Colonic mucosa (tissue), 4 donors: Measurements from ENCODE around the gene ADRB1. TPM values are rescaled to one million over a fixed set of nuclear protein-coding genes. Genes with fewer than 3 reads are reported as not detected.

Experiments used
- DNase-seq: peaks from one replicate; pipeline ENCODE4 v3.0.0-alpha.2; 2020
- H3K27ac ChIP-seq: fragments of 200-600 bp; one replicate; pipeline ENCODE4 v1.8.0; 2021
- H3K27me3 ChIP-seq: fragments of 200-600 bp; one replicate; pipeline ENCODE4 v1.8.0; 2021
- H3K36me3 ChIP-seq: fragments of 200-600 bp; one replicate; pipeline ENCODE4 v1.8.0; 2021
- H3K4me1 ChIP-seq: fragments of 200-600 bp; one replicate; pipeline ENCODE4 v1.8.0; 2021; ENCODE audit warnings: mild to moderate bottlenecking
- H3K4me3 ChIP-seq: fragments of 200-600 bp; one replicate; pipeline ENCODE4 v1.8.0; 2021
- H3K9ac ChIP-seq, 2 donors: one replicate each; pipeline ENCODE4 v1.7.0; 2013; ENCODE audit warnings: control low read depth in 2 of 2, low read depth in 2 of 2, low read length in 2 of 2
- H3K9me3 ChIP-seq: fragments of 200-600 bp; one replicate; pipeline ENCODE4 v1.8.0; 2021
- intact Hi-C: fragments of 100-400 bp; cut with DNase I; formaldehyde crosslinking; loops from one replicate; pipeline ENCODE4 v1.14.1; 2022
- total RNA-seq, 2 donors: library from RNA; stranded (reverse); fragmentation: NEBNext Ultra II Directional in 1 of 2; extraction: Animal tissue kit (Norgen Biotek cat#: 25700) in 1 of 2; gene quantifications; one replicate each; pipeline ENCODE4 v1.2.1, GENCODE V29; 2021
- TF ChIP-seq, protein P1 (sequence below): fragments of 200-600 bp; IDR thresholded peaks from one replicate; pipeline ENCODE4 v1.8.0; 2022; ENCODE audit warnings: antibody characterized with exemption, mild to moderate bottlenecking
- donor health status: healthy.
- donor health status: DM: no; HTN: no; CAD: no.
- donor health status: DM: no; HTN: no; CAD: no.

Gene ADRB1
- total RNA-seq, 2 donors from 2014 or later = 0.59 to 0.85 TPM

DNA sequence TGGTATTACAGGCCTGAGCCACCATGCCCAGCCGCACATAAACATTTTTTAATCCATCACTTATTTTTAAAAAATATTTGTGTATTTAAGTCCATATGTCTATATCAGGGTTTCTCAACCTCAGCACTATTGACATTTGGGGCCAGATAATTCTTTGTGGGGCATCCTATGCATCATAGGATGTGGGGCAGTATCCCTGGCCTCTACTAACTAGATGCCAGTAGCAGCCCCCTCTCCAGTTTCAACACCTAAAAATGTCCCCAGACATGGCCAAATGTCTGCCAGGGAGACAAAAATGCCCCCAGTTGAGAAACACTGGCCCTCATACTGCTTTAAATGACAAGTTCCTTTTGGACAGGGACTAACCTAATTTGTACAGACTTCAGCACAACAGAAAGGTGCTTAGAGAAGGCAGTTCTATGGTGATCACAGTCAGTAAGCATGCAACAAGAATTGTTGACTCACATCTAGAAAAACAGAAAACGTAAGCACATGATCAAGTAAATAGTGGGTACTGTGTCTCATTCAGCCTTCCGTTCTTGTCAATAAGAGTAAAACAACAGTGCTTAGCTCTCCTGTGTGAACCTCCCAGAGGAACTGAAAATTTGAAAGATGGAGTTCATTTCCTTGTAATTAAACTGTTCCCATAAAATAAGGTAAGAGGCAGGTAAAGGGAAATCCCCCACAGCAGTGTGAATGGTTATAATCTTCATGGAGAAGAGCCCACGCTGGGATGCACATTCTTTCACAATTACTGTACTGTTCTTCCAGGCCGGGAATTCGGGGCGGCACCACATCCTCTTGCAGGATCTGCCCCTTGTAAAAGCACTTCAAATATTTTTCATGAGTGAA, 17.3 kb upstream of the ADRB1 start:
- intact Hi-C loops = no loop called here
- Histone ChIP-seq H3K9ac (no peak overlapping the region), H3K9me3 (no peaks in the 10 kb centered on the region), H3K27ac (no peak overlapping the region), H3K4me1 (peaks cover 14% of the 10 kb centered on the region), H3K27me3 (no peaks in the 10 kb centered on the region), H3K4me3 (no peak overlapping the region), H3K36me3 (no peaks in the 10 kb centered on the region)
- TF ChIP-seq, protein P1, sequence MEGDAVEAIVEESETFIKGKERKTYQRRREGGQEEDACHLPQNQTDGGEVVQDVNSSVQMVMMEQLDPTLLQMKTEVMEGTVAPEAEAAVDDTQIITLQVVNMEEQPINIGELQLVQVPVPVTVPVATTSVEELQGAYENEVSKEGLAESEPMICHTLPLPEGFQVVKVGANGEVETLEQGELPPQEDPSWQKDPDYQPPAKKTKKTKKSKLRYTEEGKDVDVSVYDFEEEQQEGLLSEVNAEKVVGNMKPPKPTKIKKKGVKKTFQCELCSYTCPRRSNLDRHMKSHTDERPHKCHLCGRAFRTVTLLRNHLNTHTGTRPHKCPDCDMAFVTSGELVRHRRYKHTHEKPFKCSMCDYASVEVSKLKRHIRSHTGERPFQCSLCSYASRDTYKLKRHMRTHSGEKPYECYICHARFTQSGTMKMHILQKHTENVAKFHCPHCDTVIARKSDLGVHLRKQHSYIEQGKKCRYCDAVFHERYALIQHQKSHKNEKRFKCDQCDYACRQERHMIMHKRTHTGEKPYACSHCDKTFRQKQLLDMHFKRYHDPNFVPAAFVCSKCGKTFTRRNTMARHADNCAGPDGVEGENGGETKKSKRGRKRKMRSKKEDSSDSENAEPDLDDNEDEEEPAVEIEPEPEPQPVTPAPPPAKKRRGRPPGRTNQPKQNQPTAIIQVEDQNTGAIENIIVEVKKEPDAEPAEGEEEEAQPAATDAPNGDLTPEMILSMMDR = no peak
- no peak for DNase-seq

DNA sequence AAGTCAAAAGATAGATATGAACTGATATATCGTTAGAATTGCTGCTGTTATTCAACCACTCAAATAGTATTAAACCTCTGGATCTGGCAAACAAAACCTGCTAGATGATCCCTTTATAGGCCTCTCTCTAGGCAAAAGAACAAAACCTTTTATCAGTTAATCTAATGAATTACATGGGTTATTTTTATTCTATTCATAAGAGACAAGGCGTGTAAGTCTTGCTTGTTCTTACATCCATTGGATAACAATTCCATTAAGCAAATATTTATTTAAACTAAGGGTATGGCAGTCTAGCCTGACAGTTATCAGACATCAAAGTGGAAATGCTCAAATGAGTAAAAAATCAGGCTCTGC, 16.6 kb upstream of the ADRB1 start:
- Histone ChIP-seq H3K4me1 (peaks cover 14% of the 10 kb centered on the region), H3K4me3 (no peak overlapping the region), H3K9me3 (no peaks in the 10 kb centered on the region), H3K27ac (no peak overlapping the region), H3K36me3 (no peaks in the 10 kb centered on the region), H3K9ac (no peak overlapping the region), H3K27me3 (no peaks in the 10 kb centered on the region)
- TF ChIP-seq, protein P1 = no peak
- no peak for DNase-seq
- intact Hi-C loops = no loop called here

DNA sequence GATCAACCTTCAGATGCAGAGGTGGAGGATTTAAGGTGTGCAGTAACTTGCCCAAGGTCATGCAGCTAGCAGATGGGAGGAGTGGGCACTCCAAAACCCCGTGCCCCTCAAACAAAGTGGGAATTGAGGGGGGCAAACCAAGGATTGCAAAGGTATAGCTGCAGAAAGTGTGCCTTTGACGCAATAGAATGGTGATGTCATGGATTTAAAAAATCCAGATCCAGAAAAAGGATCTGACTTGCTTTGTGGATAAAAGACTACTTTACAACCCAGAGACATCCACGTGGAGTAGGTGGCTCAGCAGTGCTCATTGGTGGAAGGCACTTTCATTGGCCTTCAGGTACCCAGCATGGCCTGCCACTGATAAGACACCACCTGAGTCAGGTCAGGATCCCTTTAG, 15.7 kb upstream of the ADRB1 start:
- H3K27ac ChIP-seq = no peak overlapping the region
- DNase-seq = no peak
- no peaks in the 10 kb centered on the region for H3K27me3 ChIP-seq
- H3K9me3 ChIP-seq = no peaks in the 10 kb centered on the region
- intact Hi-C loops = no loop called here
- TF ChIP-seq, protein P1 = no peak
- no peak overlapping the region for H3K4me3 ChIP-seq
- H3K36me3 ChIP-seq = no peaks in the 10 kb centered on the region
- peaks cover 14% of the 10 kb centered on the region for H3K4me1 ChIP-seq
- no peak overlapping the region for H3K9ac ChIP-seq

DNA sequence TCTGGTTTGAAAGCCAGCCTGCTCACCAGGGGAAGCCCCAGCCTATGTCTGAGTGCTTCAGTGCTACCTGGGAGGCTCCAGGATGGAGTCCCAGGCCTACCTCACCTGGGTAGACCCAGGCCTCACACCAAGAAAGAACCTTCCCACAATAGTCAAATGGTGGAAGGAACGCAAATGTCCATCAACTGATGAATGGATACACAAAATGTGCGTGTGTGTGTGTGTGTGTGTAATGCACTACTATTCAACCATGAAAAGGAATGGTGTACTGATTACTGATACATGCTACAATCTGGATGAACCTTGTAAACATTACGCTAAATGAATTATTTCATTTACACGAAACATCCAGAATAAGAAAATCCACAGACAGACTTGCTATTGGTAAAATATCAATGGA, 15.2 kb upstream of the ADRB1 start:
- TF ChIP-seq, protein P1 = no peak
- Histone ChIP-seq H3K9ac (no peak overlapping the region), H3K4me1 (peaks cover 14% of the 10 kb centered on the region), H3K4me3 (no peak overlapping the region), H3K9me3 (no peaks in the 10 kb centered on the region), H3K27ac (no peak overlapping the region), H3K27me3 (no peaks in the 10 kb centered on the region), H3K36me3 (no peaks in the 10 kb centered on the region)
- DNase-seq = no peak
- intact Hi-C loops = no loop called here

DNA sequence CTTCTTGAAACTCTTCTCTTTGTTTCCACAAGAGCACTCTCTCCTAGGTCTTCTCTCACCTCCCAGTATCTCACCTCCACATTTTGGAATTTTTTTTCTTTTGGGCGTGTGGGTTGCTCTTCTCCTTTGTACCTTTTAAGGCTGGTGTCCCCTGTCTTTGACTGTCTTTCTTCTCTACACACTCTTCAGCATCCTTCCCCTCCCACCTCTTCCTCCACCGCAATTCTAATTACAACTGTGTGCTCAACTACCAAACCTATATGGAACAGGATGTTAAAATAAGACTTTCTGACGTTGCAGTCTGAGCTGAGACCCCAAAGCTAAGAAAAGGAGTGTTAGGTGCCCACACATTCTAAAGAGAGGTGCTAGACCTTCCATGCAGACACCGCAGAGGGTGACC, 14.0 kb upstream of the ADRB1 start:
- Histone ChIP-seq H3K27me3 (no peaks in the 10 kb centered on the region), H3K27ac (no peak overlapping the region), H3K36me3 (no peaks in the 10 kb centered on the region), H3K4me3 (no peak overlapping the region), H3K9ac (no peak overlapping the region), H3K9me3 (no peaks in the 10 kb centered on the region), H3K4me1 (peaks cover 14% of the 10 kb centered on the region)
- TF ChIP-seq, protein P1 = no peak
- no peak for DNase-seq
- intact Hi-C loops = no loop called here
